Testis (tissue), 3 donors: ENCODE results near the gene OXCT1. TPM values are rescaled to one million over a fixed set of nuclear protein-coding genes. Genes with fewer than 3 reads are reported as not detected.

Experiments
- DNase-seq: peaks from one replicate; pipeline ENCODE4 v3.0.0-alpha.2; 2019
- H3K27ac ChIP-seq, 2 donors: fragments of 200-600 bp; sonication (generic); one replicate each; pipeline ENCODE4 v1.5.1; 2019
- H3K27me3 ChIP-seq: fragments of 200-600 bp; sonication (generic); one replicate; pipeline ENCODE4 v1.5.1; 2019
- H3K36me3 ChIP-seq: fragments of 200-600 bp; sonication (generic); one replicate; pipeline ENCODE4 v1.5.1; 2017; ENCODE audit warnings: low read depth; ENCODE audit errors: missing control alignments
- H3K4me1 ChIP-seq: fragments of 200-600 bp; sonication (generic); one replicate; pipeline ENCODE4 v1.5.1; 2019
- H3K4me3 ChIP-seq, 2 donors: fragments of 200-600 bp; sonication (generic); one replicate each; pipeline ENCODE4 v1.5.1; 2017 to 2019
- H3K9me3 ChIP-seq: fragments of 200-600 bp; sonication (generic); one replicate; pipeline ENCODE4 v1.5.1; 2017
- POLR2A ChIP-seq: fragments of 450-650 bp; IDR thresholded peaks from one replicate; pipeline ENCODE4 v1.6.1; 2017; ENCODE audit warnings: antibody characterized with exemption, mild to moderate bottlenecking, moderate library complexity
- WGBS, 2 donors: methylation state at CpG; one replicate each; pipeline ENCODE4 v1.1.5; 2018; 5-methylcytosine and 5-hydroxymethylcytosine counted together
- intact Hi-C: fragments of 100-400 bp; cut with DNase I; formaldehyde crosslinking; loops from one replicate; pipeline ENCODE4 v1.15.1; 2023; ENCODE audit warnings: low total_unique reads
- polyA plus RNA-seq: library from polyadenylated mRNA; stranded (reverse); fragments of 350-450 nt; fragmentation: Illumina TruSeq; extraction: RNeasy Lipid Tissue Mini Kit (QIAGEN cat#74804); gene quantifications from one replicate; pipeline ENCODE4 v1.2.3, GENCODE V29; 2014; ENCODE audit warnings: low read depth, low replicate concordance; ENCODE audit not compliant: insufficient read depth
- total RNA-seq, 2 donors: library from RNA; depleted of rRNA; stranded (reverse); fragments of >200 nt; gene quantifications; one replicate each; pipeline ENCODE4 v1.2.3, GENCODE V29; 2016
- TF ChIP-seq, protein P1 (sequence below), 3 experiments: fragments of 450-650 bp in 2 of 3; fragments of 200-600 bp in 1 of 3; sonication (generic) in 1 of 3; IDR thresholded peaks; one replicate each; pipeline ENCODE4 v1.5.1; 2016 to 2019; ENCODE audit warnings: antibody characterized with exemption in 3 of 3, mild to moderate bottlenecking in 2 of 3, moderate library complexity in 1 of 3

OXCT1 gene
- total and polyA plus RNA-seq, 3 donors from 2014 or later: 11.7 to 22.7 (median 16.5) TPM

DNA sequence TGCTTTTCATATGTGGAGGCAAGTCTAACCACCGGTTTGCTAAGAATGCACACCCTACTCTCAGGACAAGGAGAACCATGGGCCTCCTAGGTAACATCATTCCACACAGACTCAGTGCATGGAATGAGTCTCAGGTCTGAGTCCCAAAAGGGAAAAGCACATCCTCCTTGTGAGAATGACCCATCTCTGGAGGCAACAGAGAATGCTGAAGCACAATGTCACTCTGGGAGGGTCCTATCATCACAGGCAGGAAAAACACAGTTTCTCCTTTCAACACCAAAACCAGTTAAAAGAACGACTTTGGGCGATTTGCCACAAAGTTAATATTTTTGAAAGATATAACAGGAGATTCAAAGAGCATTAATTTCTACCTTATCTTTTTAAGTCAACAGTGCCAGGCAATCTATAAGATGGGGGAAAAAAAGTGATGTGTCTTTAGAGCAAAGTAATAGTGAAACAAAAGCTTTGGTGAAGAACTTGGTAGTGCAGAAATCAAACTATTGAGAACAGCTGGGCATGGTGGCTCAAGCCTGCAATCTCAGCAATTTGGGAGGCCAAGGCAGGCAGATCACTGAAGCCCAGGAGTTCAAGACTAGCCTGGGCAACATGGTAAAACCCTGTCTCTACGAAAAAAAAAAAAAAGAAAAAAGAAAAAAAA is 97.3 kb downstream of the OXCT1 start:
- TF ChIP-seq, protein P1, sequence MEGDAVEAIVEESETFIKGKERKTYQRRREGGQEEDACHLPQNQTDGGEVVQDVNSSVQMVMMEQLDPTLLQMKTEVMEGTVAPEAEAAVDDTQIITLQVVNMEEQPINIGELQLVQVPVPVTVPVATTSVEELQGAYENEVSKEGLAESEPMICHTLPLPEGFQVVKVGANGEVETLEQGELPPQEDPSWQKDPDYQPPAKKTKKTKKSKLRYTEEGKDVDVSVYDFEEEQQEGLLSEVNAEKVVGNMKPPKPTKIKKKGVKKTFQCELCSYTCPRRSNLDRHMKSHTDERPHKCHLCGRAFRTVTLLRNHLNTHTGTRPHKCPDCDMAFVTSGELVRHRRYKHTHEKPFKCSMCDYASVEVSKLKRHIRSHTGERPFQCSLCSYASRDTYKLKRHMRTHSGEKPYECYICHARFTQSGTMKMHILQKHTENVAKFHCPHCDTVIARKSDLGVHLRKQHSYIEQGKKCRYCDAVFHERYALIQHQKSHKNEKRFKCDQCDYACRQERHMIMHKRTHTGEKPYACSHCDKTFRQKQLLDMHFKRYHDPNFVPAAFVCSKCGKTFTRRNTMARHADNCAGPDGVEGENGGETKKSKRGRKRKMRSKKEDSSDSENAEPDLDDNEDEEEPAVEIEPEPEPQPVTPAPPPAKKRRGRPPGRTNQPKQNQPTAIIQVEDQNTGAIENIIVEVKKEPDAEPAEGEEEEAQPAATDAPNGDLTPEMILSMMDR (IDR thresholded peaks at IDR 0.05): no peak
- no peak for TF ChIP-seq POLR2A
- WGBS, 2 donors: 76 to 77% methylated on average over 4 of the region's 4 CpGs
- intact Hi-C loops: no loop called here
- no peak overlapping the region for H3K4me3 ChIP-seq
- no peaks in the 10 kb centered on the region for H3K4me1 ChIP-seq
- no peak overlapping the region for H3K27ac ChIP-seq
- H3K9me3 ChIP-seq: no peaks in the 10 kb centered on the region
- H3K36me3 ChIP-seq: no peaks in the 10 kb centered on the region
- no peak for DNase-seq
- no peaks in the 10 kb centered on the region for H3K27me3 ChIP-seq

GRCh38 chr5:41772056-41772455 is 98.2 kb downstream of the OXCT1 start:
- DNase-seq: no peak
- H3K27ac ChIP-seq: no peak overlapping the region
- no peaks in the 10 kb centered on the region for H3K36me3 ChIP-seq
- H3K4me1 ChIP-seq: no peaks in the 10 kb centered on the region
- WGBS, 2 donors: 90 to 95% methylated on average over 2 of the region's 2 CpGs
- TF ChIP-seq, protein P1 (IDR thresholded peaks at IDR 0.05): no peak
- TF ChIP-seq POLR2A: no peak
- H3K9me3 ChIP-seq: no peaks in the 10 kb centered on the region
- no peak overlapping the region for H3K4me3 ChIP-seq
- no peaks in the 10 kb centered on the region for H3K27me3 ChIP-seq
- intact Hi-C loops: no loop called here

- TF ChIP-seq, protein P1 (IDR thresholded peaks at IDR 0.05): no peak
- TF ChIP-seq POLR2A: no peak
Measured at GRCh38 chr5:41770799-41771198, 99.4 kb downstream of the OXCT1 start.

DNA sequence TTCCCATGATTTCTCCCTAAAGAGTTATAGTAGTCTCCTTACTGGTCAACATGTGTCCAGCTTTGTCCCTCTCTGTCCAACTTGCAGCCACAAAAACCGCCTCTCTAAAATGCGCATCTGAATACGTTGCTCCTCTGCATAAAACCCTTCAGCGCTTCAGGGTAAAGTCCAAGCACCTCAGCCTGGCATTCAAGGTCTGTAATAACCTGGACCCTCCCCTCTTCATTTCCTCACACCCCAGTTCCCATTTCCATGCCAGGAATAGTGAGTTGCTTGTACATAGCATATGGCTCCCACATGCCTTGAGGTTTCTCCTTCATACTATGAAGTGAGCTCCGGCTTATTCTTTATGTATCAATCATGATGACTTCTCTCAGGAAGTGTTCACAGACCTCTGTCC is 101.5 kb downstream of the OXCT1 start:
- H3K4me3 ChIP-seq: no peak overlapping the region
- no peak for DNase-seq
- WGBS, 2 donors: 95 to 100% methylated on average over 5 of the region's 5 CpGs
- intact Hi-C loops: no loop called here
- no peaks in the 10 kb centered on the region for H3K36me3 ChIP-seq
- H3K27me3 ChIP-seq: no peaks in the 10 kb centered on the region
- H3K4me1 ChIP-seq: no peaks in the 10 kb centered on the region
- TF ChIP-seq, protein P1 (IDR thresholded peaks at IDR 0.05): no peak
- no peak for TF ChIP-seq POLR2A
- H3K9me3 ChIP-seq: no peaks in the 10 kb centered on the region
- no peak overlapping the region for H3K27ac ChIP-seq

More at GRCh38 chr5:41770799-41771198, 99.4 kb downstream of the OXCT1 start:
- no peak for DNase-seq
- no peaks in the 10 kb centered on the region for H3K27me3 ChIP-seq
- no peak overlapping the region for H3K27ac ChIP-seq
- intact Hi-C loops: no loop called here
- no peaks in the 10 kb centered on the region for H3K36me3 ChIP-seq
- H3K9me3 ChIP-seq: no peaks in the 10 kb centered on the region
- H3K4me1 ChIP-seq: no peaks in the 10 kb centered on the region
- no peak overlapping the region for H3K4me3 ChIP-seq

GRCh38 chr5:41764650-41765049 is 105.6 kb downstream of the OXCT1 start:
- intact Hi-C loops: no loop called here
- Histone ChIP-seq H3K9me3 (no peaks in the 10 kb centered on the region), H3K27ac (no peak overlapping the region), H3K36me3 (no peaks in the 10 kb centered on the region), H3K4me1 (no peaks in the 10 kb centered on the region), H3K27me3 (no peaks in the 10 kb centered on the region), H3K4me3 (no peak overlapping the region)
- DNase-seq: no peak
- TF ChIP-seq POLR2A: no peak
- TF ChIP-seq, protein P1 (IDR thresholded peaks at IDR 0.05): no peak
